ENCODE measurements around the gene TSPAN5. TPM values are rescaled to one million over a fixed set of nuclear protein-coding genes. Genes with fewer than 3 reads are reported as not detected.

Gene TSPAN5
- polyA plus RNA-seq, 1 donor (not counting 4 experiments of a cell fraction or from before 2014, with no cell fraction given) = 45.5 TPM

- FAIRE-seq (no peak), DNase-seq (ENCODE audit: low read depth, low spot score) (no peak)
- no peak overlapping the region for H3K4me3 ChIP-seq (ENCODE audit: control insufficient read depth in 2 of 3, extremely low read depth in 1 of 3, insufficient read depth in 2 of 3, low read depth in 1 of 3, low read length in 3 of 3)
- H3K27me3 ChIP-seq (ENCODE audit: control insufficient read depth, extremely low read depth, insufficient read depth, low read length) = no peaks in the 10 kb centered on the region
- no peaks in the 10 kb centered on the region for H3K9me3 ChIP-seq (ENCODE audit: control insufficient read depth, low read depth, low read length)
- H3K9me1 ChIP-seq (ENCODE audit: control insufficient read depth, extremely low read depth, insufficient read depth, low read length) = no peaks in the 10 kb centered on the region
- dilution Hi-C loops (cut with MboI; ENCODE audit: extremely low pct_ligation_motif_present, low sequenced_read_pairs) = no loop called here
- TF ChIP-seq CTCF (optimal IDR thresholded peaks at IDR 0.05 in 1 of 3, IDR thresholded peaks at IDR 0.05 in 1 of 3, conservative IDR thresholded peaks at IDR 0.05 in 1 of 3; ENCODE audit: extremely low read depth in 1 of 3, insufficient read depth in 2 of 3, low read length in 3 of 3) = no peak
- no peak for TF ChIP-seq EZH2 (IDR thresholded peaks at IDR 0.05; ENCODE audit: low read length)
- no peak overlapping the region for H2AFZ ChIP-seq (ENCODE audit: control insufficient read depth, low read length)
- no peak overlapping the region for H3K27ac ChIP-seq (ENCODE audit: control insufficient read depth, insufficient read depth, low read length)
- H3K4me1 ChIP-seq (ENCODE audit: control insufficient read depth, extremely low read depth, insufficient read depth, low read length) = no peaks in the 10 kb centered on the region
- H4K20me1 ChIP-seq (ENCODE audit: control insufficient read depth, extremely low read depth, insufficient read depth, low read length) = no peaks in the 10 kb centered on the region
- H3K4me2 ChIP-seq (ENCODE audit: control insufficient read depth, extremely low read depth, insufficient read depth, low read depth, low read length) = no peak overlapping the region
- peaks cover 91% of the 10 kb centered on the region for H3K79me2 ChIP-seq (ENCODE audit: control insufficient read depth, insufficient read depth, low read length)
- H3K9ac ChIP-seq (ENCODE audit: control insufficient read depth, extremely low read depth, insufficient read depth, low read length) = no peak overlapping the region
- peaks cover 0 to 1% of the 10 kb centered on the region in 2 experiments for H3K36me3 ChIP-seq (ENCODE audit: control insufficient read depth in 2 of 2, extremely low read depth in 1 of 2, insufficient read depth in 2 of 2, low read length in 2 of 2)
These were observed 47.3 kb downstream of the TSPAN5 start for GRCh38 chr4:98610926-98611676.

GRCh38 chr4:98610431-98610830, 48.0 kb downstream of the TSPAN5 start:
- H3K4me2 ChIP-seq (ENCODE audit: control insufficient read depth, extremely low read depth, insufficient read depth, low read depth, low read length) = no peak overlapping the region
- no peaks in the 10 kb centered on the region for H3K9me3 ChIP-seq (ENCODE audit: control insufficient read depth, low read depth, low read length)
- dilution Hi-C loops (cut with MboI; ENCODE audit: extremely low pct_ligation_motif_present, low sequenced_read_pairs) = no loop called here
- TF ChIP-seq CTCF (optimal IDR thresholded peaks at IDR 0.05 in 1 of 3, IDR thresholded peaks at IDR 0.05 in 1 of 3, conservative IDR thresholded peaks at IDR 0.05 in 1 of 3; ENCODE audit: extremely low read depth in 1 of 3, insufficient read depth in 2 of 3, low read length in 3 of 3) (no peak), EZH2 (IDR thresholded peaks at IDR 0.05; ENCODE audit: low read length) (no peak)
- peaks cover 0 to 1% of the 10 kb centered on the region in 2 experiments for H3K36me3 ChIP-seq (ENCODE audit: control insufficient read depth in 2 of 2, extremely low read depth in 1 of 2, insufficient read depth in 2 of 2, low read length in 2 of 2)
- no peaks in the 10 kb centered on the region for H4K20me1 ChIP-seq (ENCODE audit: control insufficient read depth, extremely low read depth, insufficient read depth, low read length)
- H3K4me1 ChIP-seq (ENCODE audit: control insufficient read depth, extremely low read depth, insufficient read depth, low read length) = no peaks in the 10 kb centered on the region
- no peaks in the 10 kb centered on the region for H3K27me3 ChIP-seq (ENCODE audit: control insufficient read depth, extremely low read depth, insufficient read depth, low read length)
- no peak overlapping the region for H3K4me3 ChIP-seq (ENCODE audit: control insufficient read depth in 2 of 3, extremely low read depth in 1 of 3, insufficient read depth in 2 of 3, low read depth in 1 of 3, low read length in 3 of 3)
- no peak overlapping the region for H2AFZ ChIP-seq (ENCODE audit: control insufficient read depth, low read length)
- FAIRE-seq = peak; percentile 41
- no peak overlapping the region for H3K27ac ChIP-seq (ENCODE audit: control insufficient read depth, insufficient read depth, low read length)
- DNase-seq (ENCODE audit: low read depth, low spot score) = no peak
- H3K79me2 ChIP-seq (ENCODE audit: control insufficient read depth, insufficient read depth, low read length) = peaks cover 90% of the 10 kb centered on the region
- no peaks in the 10 kb centered on the region for H3K9me1 ChIP-seq (ENCODE audit: control insufficient read depth, extremely low read depth, insufficient read depth, low read length)
- no peak overlapping the region for H3K9ac ChIP-seq (ENCODE audit: control insufficient read depth, extremely low read depth, insufficient read depth, low read length)
